Transverse colon (tissue), 4 donors: Measurements from ENCODE around the gene SLC7A1.

Experiments
- EP300 ChIP-seq: sonication (generic); formaldehyde crosslinking; IDR thresholded peaks from one replicate; pipeline ENCODE4 v1.6.1; 2017; ENCODE audit warnings: antibody characterized with exemption, low read depth
- POLR2AphosphoS5 ChIP-seq, 3 donors: sonication (generic); formaldehyde crosslinking; IDR thresholded peaks; one replicate each; pipeline ENCODE4 v1.6.1; 2016; ENCODE audit warnings: antibody characterized with exemption in 3 of 3
- TF ChIP-seq, protein P1 (sequence below), 5 experiments: fragments of 200-600 bp in 3 of 5; fragments of 450-650 bp in 2 of 5; sonication (generic) in 3 of 5; IDR thresholded peaks; 1 replicate in 2 of 5; 2 replicates in 3 of 5; pipeline ENCODE4 v1.5.1; 2016 to 2017; ENCODE audit warnings: antibody characterized with exemption in 5 of 5, inconsistent platforms in 3 of 5, mild to moderate bottlenecking in 2 of 5, moderate library complexity in 1 of 5

DNA sequence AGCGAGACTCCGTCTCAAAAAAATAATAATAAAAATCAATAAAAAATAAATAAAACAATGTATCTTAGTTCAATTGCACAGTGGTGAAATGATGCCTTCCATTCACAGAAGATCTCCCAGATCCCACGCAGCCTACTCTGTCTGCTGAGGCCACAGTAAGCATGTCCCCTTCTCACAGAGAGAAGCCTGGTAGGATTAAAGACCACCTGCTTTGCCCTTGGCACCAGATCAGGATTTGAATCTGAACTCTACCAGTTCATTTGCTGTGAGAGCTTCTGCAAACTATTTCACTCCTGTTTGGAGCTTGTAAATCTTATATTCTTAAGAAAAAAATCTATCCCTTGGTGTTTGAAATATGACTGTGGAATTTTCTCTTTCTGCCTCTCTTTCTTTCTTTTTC is 2.2 kb upstream of the SLC7A1 start:
- TF ChIP-seq, protein P1, sequence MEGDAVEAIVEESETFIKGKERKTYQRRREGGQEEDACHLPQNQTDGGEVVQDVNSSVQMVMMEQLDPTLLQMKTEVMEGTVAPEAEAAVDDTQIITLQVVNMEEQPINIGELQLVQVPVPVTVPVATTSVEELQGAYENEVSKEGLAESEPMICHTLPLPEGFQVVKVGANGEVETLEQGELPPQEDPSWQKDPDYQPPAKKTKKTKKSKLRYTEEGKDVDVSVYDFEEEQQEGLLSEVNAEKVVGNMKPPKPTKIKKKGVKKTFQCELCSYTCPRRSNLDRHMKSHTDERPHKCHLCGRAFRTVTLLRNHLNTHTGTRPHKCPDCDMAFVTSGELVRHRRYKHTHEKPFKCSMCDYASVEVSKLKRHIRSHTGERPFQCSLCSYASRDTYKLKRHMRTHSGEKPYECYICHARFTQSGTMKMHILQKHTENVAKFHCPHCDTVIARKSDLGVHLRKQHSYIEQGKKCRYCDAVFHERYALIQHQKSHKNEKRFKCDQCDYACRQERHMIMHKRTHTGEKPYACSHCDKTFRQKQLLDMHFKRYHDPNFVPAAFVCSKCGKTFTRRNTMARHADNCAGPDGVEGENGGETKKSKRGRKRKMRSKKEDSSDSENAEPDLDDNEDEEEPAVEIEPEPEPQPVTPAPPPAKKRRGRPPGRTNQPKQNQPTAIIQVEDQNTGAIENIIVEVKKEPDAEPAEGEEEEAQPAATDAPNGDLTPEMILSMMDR (IDR thresholded peaks at IDR 0.05), result no peak
- TF ChIP-seq EP300, result no peak
- no peak for TF ChIP-seq POLR2AphosphoS5 (IDR thresholded peaks at IDR 0.05)
